Measurements from ENCODE around the gene GRIK5. TPM values are rescaled to one million over a fixed set of nuclear protein-coding genes. Genes with fewer than 3 reads are reported as not detected.

GRIK5 gene
- total RNA-seq, 1 experiment from 2014 or later = 0.96 TPM

DNA sequence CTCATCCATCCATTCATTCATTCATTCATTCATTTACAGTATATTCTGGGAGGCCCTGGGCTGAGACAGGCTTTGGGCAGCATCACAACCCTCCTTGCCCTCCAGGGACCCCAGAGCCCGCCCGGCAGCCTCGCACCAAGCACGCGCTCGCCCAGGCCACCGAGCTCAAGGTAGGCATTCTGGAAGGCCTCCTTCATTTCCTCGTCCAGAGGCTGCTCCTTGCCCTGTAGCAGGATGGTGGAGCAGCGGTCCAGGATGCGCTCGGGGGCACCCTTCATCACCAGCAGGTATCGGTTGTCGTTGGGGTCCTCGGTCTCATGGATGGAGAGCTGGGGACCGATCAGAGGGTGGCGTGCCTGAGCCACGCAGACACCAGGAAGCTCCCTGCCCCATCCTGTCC, 91.5 kb downstream of the GRIK5 start:
- Histone ChIP-seq H3F3A (ENCODE audit: insufficient read depth, low read depth) (no peaks in the 10 kb centered on the region), H3K4me1 (replicated peaks; ENCODE audit: insufficient read depth) (no peaks in the 10 kb centered on the region), H3K36me3 (ENCODE audit: low read depth) (no peaks in the 10 kb centered on the region), H3K79me2 (ENCODE audit: low read depth) (no peaks in the 10 kb centered on the region), H3K4me3 (no peak overlapping the region), H3K27me3 (ENCODE audit: insufficient read depth, low read depth) (peaks cover 46% of the 10 kb centered on the region), H3K9me2 (ENCODE audit: insufficient read depth) (no peaks in the 10 kb centered on the region), H3K27ac (no peak overlapping the region), H2AFZ (no peak overlapping the region), H3K9me3 (ENCODE audit: insufficient read depth, low read depth) (no peaks in the 10 kb centered on the region), H4K20me1 (ENCODE audit: insufficient read depth) (no peaks in the 10 kb centered on the region), H3K4me2 (no peak overlapping the region)
- ChIA-PET POLR2A (ENCODE audit: unreplicated experiment) (no interaction called here), CTCF (no interaction called here)
- DNase-seq = no peak
- BruUV-seq (replicated peaks) = no TSS peak
- TF ChIP-seq, protein P1, sequence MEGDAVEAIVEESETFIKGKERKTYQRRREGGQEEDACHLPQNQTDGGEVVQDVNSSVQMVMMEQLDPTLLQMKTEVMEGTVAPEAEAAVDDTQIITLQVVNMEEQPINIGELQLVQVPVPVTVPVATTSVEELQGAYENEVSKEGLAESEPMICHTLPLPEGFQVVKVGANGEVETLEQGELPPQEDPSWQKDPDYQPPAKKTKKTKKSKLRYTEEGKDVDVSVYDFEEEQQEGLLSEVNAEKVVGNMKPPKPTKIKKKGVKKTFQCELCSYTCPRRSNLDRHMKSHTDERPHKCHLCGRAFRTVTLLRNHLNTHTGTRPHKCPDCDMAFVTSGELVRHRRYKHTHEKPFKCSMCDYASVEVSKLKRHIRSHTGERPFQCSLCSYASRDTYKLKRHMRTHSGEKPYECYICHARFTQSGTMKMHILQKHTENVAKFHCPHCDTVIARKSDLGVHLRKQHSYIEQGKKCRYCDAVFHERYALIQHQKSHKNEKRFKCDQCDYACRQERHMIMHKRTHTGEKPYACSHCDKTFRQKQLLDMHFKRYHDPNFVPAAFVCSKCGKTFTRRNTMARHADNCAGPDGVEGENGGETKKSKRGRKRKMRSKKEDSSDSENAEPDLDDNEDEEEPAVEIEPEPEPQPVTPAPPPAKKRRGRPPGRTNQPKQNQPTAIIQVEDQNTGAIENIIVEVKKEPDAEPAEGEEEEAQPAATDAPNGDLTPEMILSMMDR (conservative IDR thresholded peaks at IDR 0.05) = no peak
- TF ChIP-seq EZH2 (IDR thresholded peaks at IDR 0.05; ENCODE audit: low read depth) = no peak
- intact Hi-C loops (cut with micrococcal nuclease; ENCODE audit: unreplicated experiment) = no loop called here

DNA sequence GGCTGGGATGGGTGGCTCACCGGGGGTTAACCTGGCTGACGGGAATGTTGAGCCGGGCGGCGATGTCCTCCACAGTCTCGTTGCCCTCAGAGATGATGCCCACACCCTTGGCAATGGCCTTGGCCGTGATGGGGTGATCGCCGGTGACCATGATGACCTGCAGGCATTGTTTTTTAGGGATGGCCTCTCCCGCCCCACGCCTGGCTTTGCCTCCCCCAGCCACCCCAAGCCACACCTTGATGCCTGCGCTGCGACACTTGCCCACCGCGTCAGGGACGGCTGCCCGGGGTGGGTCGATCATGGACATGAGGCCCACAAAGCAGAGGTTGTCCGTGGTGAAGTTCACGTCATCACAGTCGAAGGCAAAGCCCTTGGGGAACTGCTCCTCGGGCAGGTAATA, 92.1 kb downstream of the GRIK5 start:
- Histone ChIP-seq H3K4me2 (no peak overlapping the region), H4K20me1 (ENCODE audit: insufficient read depth) (no peaks in the 10 kb centered on the region), H2AFZ (no peak overlapping the region), H3K9me3 (ENCODE audit: insufficient read depth, low read depth) (no peaks in the 10 kb centered on the region), H3K79me2 (ENCODE audit: low read depth) (no peaks in the 10 kb centered on the region), H3K9me2 (ENCODE audit: insufficient read depth) (no peaks in the 10 kb centered on the region), H3K4me3 (no peak overlapping the region), H3K4me1 (replicated peaks; ENCODE audit: insufficient read depth) (no peaks in the 10 kb centered on the region), H3K36me3 (ENCODE audit: low read depth) (no peaks in the 10 kb centered on the region), H3F3A (ENCODE audit: insufficient read depth, low read depth) (no peaks in the 10 kb centered on the region), H3K27ac (no peak overlapping the region), H3K27me3 (ENCODE audit: insufficient read depth, low read depth) (peaks cover 49% of the 10 kb centered on the region)
- POLR2A ChIA-PET (ENCODE audit: unreplicated experiment) = no interaction called here
- intact Hi-C loops (cut with micrococcal nuclease; ENCODE audit: unreplicated experiment) = no loop called here
- no peak for TF ChIP-seq EZH2 (IDR thresholded peaks at IDR 0.05; ENCODE audit: low read depth)
- TF ChIP-seq, protein P1 (conservative IDR thresholded peaks at IDR 0.05) = no peak
- CTCF ChIA-PET = no interaction called here
- no TSS peak for BruUV-seq (replicated peaks)
- DNase-seq = no peak

DNA sequence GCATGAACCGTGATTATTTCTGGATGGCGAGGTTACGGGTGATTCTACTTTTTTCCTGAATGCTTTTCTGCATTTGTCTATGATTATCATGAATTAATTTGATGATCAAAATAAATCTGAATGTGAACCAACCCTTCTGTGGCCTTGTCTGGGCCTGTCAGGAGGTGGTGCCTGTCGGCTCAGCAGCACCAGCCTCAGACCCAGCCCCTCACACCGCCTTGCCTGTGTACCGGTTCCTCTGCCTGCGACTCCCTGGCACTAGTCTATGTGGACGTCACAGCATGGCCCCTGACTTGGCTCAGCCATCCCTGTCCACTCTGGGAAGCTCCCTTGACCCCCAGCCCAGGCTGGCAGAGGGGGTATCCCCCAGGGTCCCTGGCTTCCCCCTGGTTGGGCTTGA, 95.4 kb downstream of the GRIK5 start:
- Histone ChIP-seq H3K4me2 (no peak overlapping the region), H3K79me2 (ENCODE audit: low read depth) (no peaks in the 10 kb centered on the region), H3K9me3 (ENCODE audit: insufficient read depth, low read depth) (no peaks in the 10 kb centered on the region), H3F3A (ENCODE audit: insufficient read depth, low read depth) (no peaks in the 10 kb centered on the region), H2AFZ (no peak overlapping the region), H3K27ac (no peak overlapping the region), H3K36me3 (ENCODE audit: low read depth) (no peaks in the 10 kb centered on the region), H3K4me3 (no peak overlapping the region), H3K27me3 (ENCODE audit: insufficient read depth, low read depth) (peaks cover 50% of the 10 kb centered on the region), H4K20me1 (ENCODE audit: insufficient read depth) (no peaks in the 10 kb centered on the region), H3K4me1 (replicated peaks; ENCODE audit: insufficient read depth) (no peaks in the 10 kb centered on the region), H3K9me2 (ENCODE audit: insufficient read depth) (no peaks in the 10 kb centered on the region)
- POLR2A ChIA-PET (ENCODE audit: unreplicated experiment) = no interaction called here
- no peak for DNase-seq
- TF ChIP-seq, protein P1 (conservative IDR thresholded peaks at IDR 0.05) = no peak
- TF ChIP-seq EZH2 (IDR thresholded peaks at IDR 0.05; ENCODE audit: low read depth) = no peak
- no TSS peak for BruUV-seq (replicated peaks)
- intact Hi-C loops (cut with micrococcal nuclease; ENCODE audit: unreplicated experiment) = no loop called here
- CTCF ChIA-PET = interaction anchor here (0.7 kb wide), 1 partner anchor 304 kb away, joined by 4 read pairs; no protein-coding TSS in a partner anchor

All from PC-9 (cell line).